GM12878 (cell line): ENCODE measurements around the gene PGLYRP2. TPM values are rescaled to one million over a fixed set of nuclear protein-coding genes. Genes with fewer than 3 reads are reported as not detected.
A peak's percentile ranks its signal among the peaks of the same experiment; 100 is the strongest.

ENCODE experiments used
- ATAC-seq: fragments of 200-7000 bp; cut with Tn5 transposase; 3 replicates; pipeline ENCODE4 v1.9.1; 2020; ENCODE audit warnings: mild to moderate bottlenecking, moderate library complexity
- BruUV-seq: library from RNA; stranded (reverse); fragments of 400-500 nt; replicated peaks from 2 replicates; lab custom pipeline; 2021; lab: Mats Ljungman, UMichigan
- CTCF ChIA-PET: fragments of 300-600 bp; sonication (Branson Sonifier 250); formaldehyde crosslinking; extraction: SDS; loops from one replicate; lab custom pipeline; 2021; ENCODE audit warnings: inconsistent platforms; lab: Yijun Ruan, JAX
- POLR2A ChIA-PET: fragments of 350-600 bp; formaldehyde crosslinking; extraction: SDS; loops from one replicate; lab custom pipeline; 2021; ENCODE audit warnings: inconsistent platforms; lab: Charles Lee
- RAD21 ChIA-PET: fragments of 300-600 bp; sonication (Branson Sonifier 250); formaldehyde crosslinking; loops from one replicate; lab custom pipeline; 2023; ENCODE audit warnings: antibody characterized with exemption; ENCODE audit not compliant: unreplicated experiment; lab: Charles Lee
- SMC1A ChIA-PET: fragments of 300-600 bp; sonication (Branson Sonifier 250); formaldehyde crosslinking; loops from one replicate; lab custom pipeline; 2023; ENCODE audit not compliant: unreplicated experiment, uncharacterized antibody; lab: Charles Lee
- DNase-seq: peaks from one replicate; pipeline ENCODE4 v3.0.0-alpha.2; 2011; ENCODE audit warnings: low read depth, low spot score
- FAIRE-seq: peaks from 3 replicates; lab custom pipeline; 2011; peaks lifted over from hg19 to GRCh38; lab: Jason Lieb, UNC
- H2AFZ ChIP-seq: 2 replicates; pipeline ENCODE4 v1.6.0; 2011; ENCODE audit warnings: low read depth, low read length, control low read depth; ENCODE audit not compliant: control insufficient read depth
- H3K27ac ChIP-seq: 2 replicates; pipeline ENCODE4 v1.5.1; 2011; ENCODE audit warnings: control low read depth; ENCODE audit not compliant: control insufficient read depth, insufficient read depth
- H3K27me3 ChIP-seq, 2 experiments: replicated peaks in 1 of 2; 2 replicates each; pipeline versions ENCODE4 v1.6.0 to v1.6.1; 2011; ENCODE audit warnings: low read length in 1 of 2; ENCODE audit not compliant: control insufficient read depth in 2 of 2, insufficient read depth in 2 of 2
- H3K36me3 ChIP-seq, 2 experiments: 2 replicates each; pipeline ENCODE4 v1.5.1; 2011; ENCODE audit warnings: low read length in 1 of 2; ENCODE audit not compliant: control insufficient read depth in 2 of 2, insufficient read depth in 2 of 2
- H3K4me1 ChIP-seq: 2 replicates; pipeline ENCODE4 v1.6.1; 2011; ENCODE audit warnings: mild to moderate bottlenecking, low read length, moderate library complexity, mixed read lengths; ENCODE audit not compliant: control insufficient read depth, insufficient read depth
- H3K4me2 ChIP-seq: 2 replicates; pipeline ENCODE4 v1.6.0; 2011; ENCODE audit warnings: control low read depth; ENCODE audit not compliant: control insufficient read depth, insufficient read depth
- H3K4me3 ChIP-seq: fragments of 200-600 bp; sonication (generic); 2 replicates; pipeline ENCODE4 v1.5.1; 2016
- H3K79me2 ChIP-seq: 2 replicates; pipeline ENCODE4 v1.6.0; 2011; ENCODE audit warnings: low read length; ENCODE audit not compliant: control insufficient read depth, insufficient read depth
- H3K9ac ChIP-seq: 2 replicates; pipeline ENCODE4 v1.8.0; 2011; ENCODE audit warnings: low read length, control low read depth, mixed read lengths; ENCODE audit not compliant: control insufficient read depth, insufficient read depth
- H3K9me3 ChIP-seq: replicated peaks from 3 replicates; pipeline ENCODE4 v1.5.1; 2011; ENCODE audit warnings: mild to moderate bottlenecking, low read length; ENCODE audit not compliant: control insufficient read depth, insufficient read depth
- H4K20me1 ChIP-seq: 2 replicates; pipeline ENCODE4 v1.6.0; 2011; ENCODE audit not compliant: control insufficient read depth, insufficient read depth
- CEBPB ChIP-seq, 2 experiments: fragments of 150-350 bp in 1 of 2; IDR thresholded peaks; 2 replicates each; pipeline ENCODE4 v1.6.1; 2012 to 2014; ENCODE audit warnings: low read depth in 2 of 2, low read length in 2 of 2, borderline replicate concordance in 1 of 2, inconsistent platforms in 1 of 2
- ETV6 ChIP-seq, 2 experiments: fragments of 450-650 bp in 1 of 2; IDR thresholded peaks in 1 of 2; conservative IDR thresholded peaks in 1 of 2; 2 replicates each; pipeline ENCODE4 v1.6.1; 2014; ENCODE audit warnings: antibody characterized with exemption in 1 of 2, borderline replicate concordance in 1 of 2, low read depth in 1 of 2, mild to moderate bottlenecking in 1 of 2, moderate library complexity in 1 of 2
- EZH2 ChIP-seq: IDR thresholded peaks from 2 replicates; pipeline ENCODE4 v1.6.1; 2012; ENCODE audit warnings: low read depth, mild to moderate bottlenecking, control low read depth, inconsistent platforms, low read length, borderline replicate concordance; ENCODE audit not compliant: control insufficient read depth
- IRF4 ChIP-seq: IDR thresholded peaks from 2 replicates; pipeline ENCODE4 v1.6.1; 2011; ENCODE audit warnings: low read depth, low read length
- JUNB ChIP-seq: IDR thresholded peaks from 2 replicates; pipeline ENCODE4 v1.6.1; 2016; ENCODE audit warnings: antibody characterized with exemption, mild to moderate bottlenecking
- SIN3A ChIP-seq: IDR thresholded peaks from 2 replicates; pipeline ENCODE4 v1.6.1; 2012; ENCODE audit warnings: low read depth, low read length, improper control_type of control experiment
- YBX1 ChIP-seq: fragments of 450-650 bp; IDR thresholded peaks from 2 replicates; pipeline ENCODE4 v1.6.1; 2016; ENCODE audit warnings: antibody characterized with exemption
- WGBS: methylation state at CpG from one replicate; pipeline ENCODE4 v1.1.6; 2016; ENCODE audit warnings: low lambda C conversion rate; ENCODE audit not compliant: insufficient replicate concordance, insufficient coverage; ENCODE audit errors: missing lambda C conversion rate; 5-methylcytosine and 5-hydroxymethylcytosine counted together
- in situ Hi-C: fragments of 300-500 bp; cut with MboI; formaldehyde crosslinking; loops from 9 replicates; pipeline ENCODE4 v1.14.3; 2018; ENCODE audit warnings: mixed read lengths
- intact Hi-C: fragments of 100-400 bp; cut with micrococcal nuclease; formaldehyde crosslinking; loops from one replicate; pipeline ENCODE4 v1.14.2; 2022; ENCODE audit not compliant: unreplicated experiment
- polyA plus RNA-seq, 11 experiments: library from polyadenylated mRNA; depleted of rRNA in 4 of 11; unstranded in 6 of 11; stranded (reverse) in 5 of 11; fragments of >200 nt; fragmentation: Nextera tagmentation in 4 of 11; fragmentation: Illumina TruSeq in 1 of 11; extraction: Ambion mirVana in 4 of 11; extraction: Trizol in 1 of 11; gene quantifications; 1 replicate in 1 of 11; 2 replicates in 10 of 11; pipeline versions ENCODE4 v1.2.1 to v1.2.3, GENCODE V29; 2011 to 2016; ENCODE audit warnings: inconsistent platforms in 2 of 11, missing spikeins in 2 of 11, low read depth in 1 of 11
- total RNA-seq, 4 experiments: library from RNA; depleted of rRNA in 3 of 4; stranded (reverse); fragments of >200 nt in 3 of 4; fragmentation: Illumina TruSeq in 1 of 4; extraction: Trizol in 1 of 4; gene quantifications; 2 replicates each; pipeline versions ENCODE4 v1.2.1 to v1.2.3, GENCODE V29; 2013 to 2021
- TF ChIP-seq, protein P1 (sequence below): IDR thresholded peaks from 2 replicates; pipeline ENCODE4 v1.6.1; 2011; ENCODE audit warnings: low read depth, low read length, improper control_type of control experiment, borderline replicate concordance

The PGLYRP2 gene
- total and polyA plus RNA-seq, 10 of the 15 experiments (the other 5 are each of a cell fraction or from before 2014, with no cell fraction given): 0.15 to 0.48 (median 0.26) TPM; not detected in 5

DNA sequence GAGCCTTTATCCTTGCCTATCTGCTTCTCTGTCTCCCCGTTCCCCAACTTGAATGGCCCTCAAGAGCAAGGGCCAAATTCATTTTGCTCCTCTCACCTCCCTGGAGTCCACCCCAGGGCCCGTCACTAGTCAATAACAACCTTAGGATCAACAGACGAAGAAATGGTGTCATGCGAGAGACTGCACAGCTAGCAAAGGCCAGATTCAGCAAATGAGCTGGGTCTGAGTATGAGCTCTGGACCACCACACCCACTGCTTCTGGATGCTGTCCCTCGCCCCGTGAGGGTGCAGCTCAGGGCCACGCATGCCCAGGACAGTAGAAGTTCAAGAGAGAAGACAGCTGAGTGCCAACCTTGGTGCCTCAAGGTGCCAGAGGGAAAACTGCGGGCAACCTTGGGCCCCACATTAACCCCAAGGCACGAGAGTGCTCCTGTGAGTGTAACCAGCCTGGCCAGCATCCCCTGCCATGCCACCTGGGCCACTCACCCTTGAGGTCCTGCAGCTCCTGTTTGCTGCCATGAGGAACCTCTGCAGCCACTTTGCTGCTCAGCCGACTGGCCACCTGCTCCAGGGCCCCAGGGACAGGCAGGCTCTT lies 48.7 kb downstream of the PGLYRP2 start:
- Histone ChIP-seq H3K36me3 (peaks cover 9 to 21% of the 10 kb centered on the region in 2 experiments), H3K4me2 (peak overlapping the region; percentile 99), H3K4me3 (0 out of 2 replicates have a peak overlapping the region, but pooled peaks have one; percentile 98), H3K9me3 (no peaks in the 10 kb centered on the region; the same call in 2 of the 3 replicates), H3K79me2 (peaks cover 32% of the 10 kb centered on the region), H4K20me1 (no peaks in the 10 kb centered on the region), H3K4me1 (peaks cover 10% of the 10 kb centered on the region), H3K9ac (peak overlapping the region; percentile 94), H3K27me3 (no peaks in the 10 kb centered on the region), H2AFZ (no peak overlapping the region), H3K27ac (no peak overlapping the region)
- TF ChIP-seq, protein P1, sequence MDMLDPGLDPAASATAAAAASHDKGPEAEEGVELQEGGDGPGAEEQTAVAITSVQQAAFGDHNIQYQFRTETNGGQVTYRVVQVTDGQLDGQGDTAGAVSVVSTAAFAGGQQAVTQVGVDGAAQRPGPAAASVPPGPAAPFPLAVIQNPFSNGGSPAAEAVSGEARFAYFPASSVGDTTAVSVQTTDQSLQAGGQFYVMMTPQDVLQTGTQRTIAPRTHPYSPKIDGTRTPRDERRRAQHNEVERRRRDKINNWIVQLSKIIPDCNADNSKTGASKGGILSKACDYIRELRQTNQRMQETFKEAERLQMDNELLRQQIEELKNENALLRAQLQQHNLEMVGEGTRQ: no peak
- no peak for TF ChIP-seq EZH2
- TF ChIP-seq ETV6 (conservative IDR thresholded peaks at IDR 0.05 in 1 of 2, IDR thresholded peaks at IDR 0.05 in 1 of 2; ENCODE audit: borderline replicate concordance in 1 of 2, low read depth in 1 of 2): no peak
- no peak for TF ChIP-seq SIN3A
- TF ChIP-seq YBX1: no peak
- TF ChIP-seq IRF4: no peak
- TF ChIP-seq JUNB: no peak
- no peak for TF ChIP-seq CEBPB (IDR thresholded peaks at IDR 0.05; ENCODE audit: borderline replicate concordance in 1 of 2, low read depth in 2 of 2, low read length in 2 of 2)
- RAD21 ChIA-PET: interaction anchor here (0.6 to 1.3 kb wide), 2 partner anchors 11 to 114 kb away, joined by 3 to 6 read pairs; no protein-coding TSS in a partner anchor
- ATAC-seq (no peak), FAIRE-seq (no peak), DNase-seq (no peak)
- 96% methylated on average over 10 of the region's 10 CpGs for WGBS
- in situ Hi-C loops (no loop called here), intact Hi-C loops (loop anchor here (5.0 kb wide), 1 partner anchor 127 kb away; no protein-coding TSS in a partner anchor)
- CTCF ChIA-PET: interaction anchor here (2.0 kb wide), 1 partner anchor 11 kb away, joined by 7 read pairs; no protein-coding TSS in a partner anchor
- BruUV-seq: no TSS peak
- POLR2A ChIA-PET: interaction anchor here (1.6 kb wide), 1 partner anchor 11 kb away, joined by 3 read pairs; the partner anchor contains the start of gene AKAP8L
- SMC1A ChIA-PET: interaction anchor here (1.6 kb wide), 1 partner anchor 11 kb away, joined by 4 read pairs; the partner anchor contains the start of gene AKAP8L
